ENCODE data around the gene GJA3.

Gene GJA3

GRCh38 chr13:20160306-20161274 is at the start of gene GJA3:
Gene GJA3, minus strand, starts transcription at chr13:20161052. Its CDS starts 17,764 bp downstream, at chr13:20143288.
- peak; percentile 43 for DNase-seq

- DNase-seq, result no peak
Measured at GRCh38 chr13:20209948-20210347, 49.1 kb upstream of the GJA3 start.

GRCh38 chr13:20206698-20207235 is 45.9 kb upstream of the GJA3 start:
- DNase-seq, result peak; percentile 83

GRCh38 chr13:20206065-20206697 is 45.3 kb upstream of the GJA3 start:
- no peak for DNase-seq

- no peak for DNase-seq
Measured at GRCh38 chr13:20198781-20199180, 37.9 kb upstream of the GJA3 start.

GRCh38 chr13:20197361-20197834 is 36.5 kb upstream of the GJA3 start:
- peak; percentile 75 for DNase-seq

- DNase-seq, result no peak
Measured at GRCh38 chr13:20195801-20196200, 34.9 kb upstream of the GJA3 start.

- peak; percentile 25 for DNase-seq
Measured at GRCh38 chr13:20193907-20194631, 33.2 kb upstream of the GJA3 start.

- peak; percentile 45 for DNase-seq
Measured at GRCh38 chr13:20193162-20193906, 32.5 kb upstream of the GJA3 start.

GRCh38 chr13:20192836-20193161 is 31.9 kb upstream of the GJA3 start, which contains the start of gene GJB2:
Gene GJB2, minus strand, starts transcription at chr13:20192938. Its CDS starts 3,357 bp downstream, at chr13:20189581.
- no peak for DNase-seq

- peak; percentile 61 for DNase-seq
Measured at GRCh38 chr13:20192158-20192835, 31.4 kb upstream of the GJA3 start.

GRCh38 chr13:20191311-20192157 is 30.7 kb upstream of the GJA3 start:
- DNase-seq, result peak; percentile 26

GRCh38 chr13:20190481-20191310 is 29.8 kb upstream of the GJA3 start:
- DNase-seq, result no peak

GRCh38 chr13:20190076-20190475 is 29.2 kb upstream of the GJA3 start:
- no peak for DNase-seq

GRCh38 chr13:20188667-20189553 is 28.1 kb upstream of the GJA3 start:
- DNase-seq, result peak; percentile 91

GRCh38 chr13:20186771-20187170 is 25.9 kb upstream of the GJA3 start:
- no peak for DNase-seq

GRCh38 chr13:20185366-20186056 is 24.7 kb upstream of the GJA3 start:
- no peak for DNase-seq
